Embryonic facial prominence (tissue), 1 donor: ENCODE results near the gene NNMT.

ENCODE experiments used
- DNase-seq: peaks from one replicate; pipeline ENCODE4 v3.0.0-alpha.2; 2016; ENCODE audit errors: extremely low spot score

Gene NNMT

DNA sequence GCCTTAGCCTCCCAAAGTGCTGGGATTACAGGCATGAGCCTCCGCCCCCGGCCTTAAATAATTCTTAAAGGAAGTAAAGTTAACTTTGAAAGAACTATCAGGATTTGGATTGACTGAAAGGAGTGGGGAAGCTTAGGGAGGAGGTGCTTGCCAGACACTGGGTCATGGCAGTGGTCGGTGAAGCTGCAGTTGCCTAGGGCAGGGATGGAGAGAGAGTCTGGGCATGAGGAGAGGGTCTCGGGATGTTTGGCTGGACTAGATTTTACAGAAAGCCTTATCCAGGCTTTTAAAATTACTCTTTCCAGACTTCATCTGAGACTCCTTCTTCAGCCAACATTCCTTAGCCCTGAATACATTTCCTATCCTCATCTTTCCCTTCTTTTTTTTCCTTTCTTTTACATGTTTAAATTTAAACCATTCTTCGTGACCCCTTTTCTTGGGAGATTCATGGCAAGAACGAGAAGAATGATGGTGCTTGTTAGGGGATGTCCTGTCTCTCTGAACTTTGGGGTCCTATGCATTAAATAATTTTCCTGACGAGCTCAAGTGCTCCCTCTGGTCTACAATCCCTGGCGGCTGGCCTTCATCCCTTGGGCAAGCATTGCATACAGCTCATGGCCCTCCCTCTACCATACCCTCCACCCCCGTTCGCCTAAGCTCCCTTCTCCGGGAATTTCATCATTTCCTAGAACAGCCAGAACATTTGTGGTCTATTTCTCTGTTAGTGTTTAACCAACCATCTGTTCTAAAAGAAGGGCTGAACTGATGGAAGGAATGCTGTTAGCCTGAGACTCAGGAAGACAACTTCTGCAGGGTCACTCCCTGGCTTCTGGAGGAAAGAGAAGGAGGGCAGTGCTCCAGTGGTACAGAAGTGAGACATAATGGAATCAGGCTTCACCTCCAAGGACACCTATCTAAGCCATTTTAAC lies at the start of gene NNMT:
NNMT (plus strand) TSS at position 724 of the 929 bp plus-strand sequence; CDS start at position 882, 158 bp downstream.
- DNase-seq, result peak; percentile 38

GRCh38 chr11:114247070-114247789 lies 49.0 kb upstream of the NNMT start:
- DNase-seq, result no peak

- DNase-seq, result no peak
Measured at GRCh38 chr11:114250180-114250579, 46.0 kb upstream of the NNMT start.

DNA sequence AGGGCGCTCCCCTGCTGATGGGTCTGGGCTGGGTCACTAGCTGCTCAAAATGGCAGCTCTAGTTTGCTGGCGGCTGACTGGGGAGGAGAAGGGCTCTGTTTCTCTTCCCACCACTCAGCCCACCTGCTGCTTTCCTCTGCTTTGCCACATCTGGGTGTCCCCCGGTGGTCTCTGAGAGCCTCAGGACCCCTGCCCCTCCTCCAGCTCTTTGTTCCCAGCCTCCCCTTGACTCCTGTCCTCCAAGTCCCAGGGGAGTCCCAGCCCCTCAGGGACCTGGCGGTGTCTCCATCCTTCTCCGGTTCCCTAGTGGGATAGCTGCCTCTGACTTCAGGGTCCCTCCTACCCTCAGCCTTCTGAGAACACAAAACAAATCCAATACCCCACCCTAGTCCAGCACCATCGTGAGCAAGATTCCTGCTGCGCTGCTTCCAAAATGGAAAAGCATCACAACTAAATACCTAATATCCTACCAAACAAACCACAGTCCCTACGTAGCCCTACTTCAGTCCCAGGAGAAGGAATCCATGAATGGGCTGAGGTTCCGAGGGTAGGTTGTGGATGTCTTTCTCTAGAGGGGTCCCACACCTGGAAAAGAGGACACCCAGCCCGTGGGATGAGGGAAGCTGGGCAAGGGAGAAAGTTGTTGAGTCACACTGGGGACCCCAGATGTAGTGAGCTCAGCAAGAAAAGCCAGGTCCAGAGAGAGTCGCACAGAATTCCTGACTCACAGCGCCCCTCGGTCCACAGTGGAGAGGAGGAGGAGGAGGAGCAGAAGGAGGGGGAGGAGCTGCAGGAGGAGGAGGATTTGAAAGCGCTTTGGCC lies 45.0 kb upstream of the NNMT start:
- no peak for DNase-seq

- DNase-seq, result no peak
Measured at GRCh38 chr11:114251815-114252337, 44.3 kb upstream of the NNMT start.

DNA sequence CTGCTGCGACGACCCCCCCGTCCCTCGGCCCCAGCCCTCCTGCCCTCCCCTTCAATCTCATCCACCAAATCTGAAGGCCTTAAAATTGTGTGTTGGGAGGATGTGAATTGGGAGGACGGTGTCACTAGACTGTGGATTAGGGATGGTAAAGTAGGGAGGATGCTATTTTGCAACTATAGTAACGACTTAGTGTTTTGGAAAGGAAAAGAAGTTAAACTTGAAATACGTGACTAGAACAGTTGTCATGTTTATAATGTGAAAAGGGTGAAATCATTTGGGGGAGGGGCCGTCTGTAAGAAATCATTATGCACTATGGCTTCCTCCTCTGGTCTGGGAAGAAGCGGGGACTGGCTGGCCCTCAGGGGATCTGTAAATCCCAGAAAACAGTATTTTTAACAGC lies 43.4 kb upstream of the NNMT start:
- peak; percentile 47 for DNase-seq

- DNase-seq, result no peak
Measured at GRCh38 chr11:114253771-114254170, 42.4 kb upstream of the NNMT start.

DNA sequence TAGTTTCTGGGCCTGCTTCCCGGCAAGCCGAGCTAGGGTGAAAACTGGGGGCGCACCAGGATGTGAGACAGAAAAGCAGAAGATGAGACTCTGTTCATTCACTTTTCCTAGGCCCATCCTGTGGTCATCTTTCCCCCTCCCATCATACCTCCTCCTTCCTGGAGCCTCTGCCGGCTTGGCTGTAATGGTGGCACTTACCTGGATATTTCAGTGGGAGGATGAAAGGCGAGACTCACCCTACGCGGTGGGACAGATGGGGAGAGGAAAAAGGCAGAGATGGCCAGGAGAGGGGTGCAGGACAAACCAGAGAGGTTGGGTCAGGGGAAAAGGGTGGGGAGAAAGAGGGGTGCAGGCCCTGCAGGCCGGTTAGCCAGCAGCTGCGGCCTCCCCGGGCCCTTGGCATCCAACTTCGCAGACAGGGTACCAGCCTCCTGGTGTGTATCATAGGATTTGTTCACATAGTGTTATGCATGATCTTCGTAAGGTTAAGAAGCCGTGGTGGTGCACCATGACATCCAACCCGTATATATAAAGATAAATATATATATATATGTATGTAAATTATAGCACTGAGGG lies 41.5 kb upstream of the NNMT start:
- no peak for DNase-seq

GRCh38 chr11:114255289-114255688 lies 40.9 kb upstream of the NNMT start:
- DNase-seq, result no peak

- no peak for DNase-seq
Measured at GRCh38 chr11:114256176-114256966, 39.8 kb upstream of the NNMT start.

DNA sequence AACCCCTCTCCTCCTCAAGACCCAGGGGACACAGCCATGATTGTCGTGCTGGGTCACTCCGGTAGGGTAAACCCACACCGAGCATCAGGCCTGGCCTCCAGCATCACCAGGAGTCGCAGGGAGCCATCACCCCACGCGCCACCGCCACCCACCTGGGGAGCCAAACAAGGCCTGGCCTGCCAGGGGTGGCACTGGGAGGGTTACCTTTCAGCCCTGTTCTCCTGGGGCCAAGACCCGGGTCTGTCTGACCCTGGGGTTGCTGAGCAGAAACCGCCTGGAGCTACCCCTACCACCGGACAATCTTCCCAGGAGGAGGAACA lies 39.3 kb upstream of the NNMT start:
- DNase-seq, result no peak

- no peak for DNase-seq
Measured at GRCh38 chr11:114257621-114258558, 38.3 kb upstream of the NNMT start.

DNA sequence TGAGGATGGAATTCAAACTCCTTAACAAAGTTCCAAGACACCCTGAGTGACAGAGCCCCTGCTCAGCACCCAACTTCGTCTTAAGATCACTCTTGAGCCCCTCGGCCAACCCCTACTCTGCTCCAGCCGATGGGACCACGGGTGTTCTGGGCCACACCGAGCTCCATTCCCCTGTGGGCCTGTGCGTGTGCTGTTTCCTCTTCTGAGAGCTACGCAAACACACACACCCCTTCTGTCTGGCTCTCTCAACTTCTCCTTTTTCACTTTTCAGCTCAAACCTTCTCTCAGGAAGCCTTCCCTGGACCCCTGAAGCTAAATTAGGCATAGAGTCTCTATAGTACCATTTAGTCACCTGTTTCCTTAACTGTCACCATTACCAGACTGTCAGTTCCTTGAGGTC lies 37.5 kb upstream of the NNMT start:
- no peak for DNase-seq

GRCh38 chr11:114259124-114259526 lies 37.1 kb upstream of the NNMT start:
- DNase-seq, result no peak

GRCh38 chr11:114259551-114259983 lies 36.6 kb upstream of the NNMT start:
- no peak for DNase-seq

GRCh38 chr11:114260077-114260476 lies 36.1 kb upstream of the NNMT start:
- no peak for DNase-seq

GRCh38 chr11:114260483-114260882 lies 35.7 kb upstream of the NNMT start:
- DNase-seq, result no peak

DNA sequence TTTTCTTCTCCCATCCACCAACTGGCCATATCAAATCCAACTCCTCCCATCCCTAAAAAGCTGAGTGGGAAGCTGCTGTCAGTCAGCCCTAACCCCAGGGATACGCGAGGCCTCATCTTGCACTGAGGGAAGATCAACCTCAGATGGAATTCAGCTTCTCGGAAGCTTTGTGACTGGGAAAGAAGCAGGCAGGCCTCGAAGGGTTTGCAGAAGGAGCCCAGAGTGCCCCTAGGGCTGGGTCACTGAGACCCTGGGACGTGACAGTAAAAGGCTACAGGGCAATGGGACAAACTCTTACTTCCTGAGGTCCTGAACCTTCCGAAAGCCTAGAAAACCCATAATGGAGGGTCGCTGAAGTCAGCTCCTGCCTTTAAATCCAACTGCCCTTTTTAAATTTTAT lies 34.4 kb upstream of the NNMT start:
- DNase-seq, result no peak

DNA sequence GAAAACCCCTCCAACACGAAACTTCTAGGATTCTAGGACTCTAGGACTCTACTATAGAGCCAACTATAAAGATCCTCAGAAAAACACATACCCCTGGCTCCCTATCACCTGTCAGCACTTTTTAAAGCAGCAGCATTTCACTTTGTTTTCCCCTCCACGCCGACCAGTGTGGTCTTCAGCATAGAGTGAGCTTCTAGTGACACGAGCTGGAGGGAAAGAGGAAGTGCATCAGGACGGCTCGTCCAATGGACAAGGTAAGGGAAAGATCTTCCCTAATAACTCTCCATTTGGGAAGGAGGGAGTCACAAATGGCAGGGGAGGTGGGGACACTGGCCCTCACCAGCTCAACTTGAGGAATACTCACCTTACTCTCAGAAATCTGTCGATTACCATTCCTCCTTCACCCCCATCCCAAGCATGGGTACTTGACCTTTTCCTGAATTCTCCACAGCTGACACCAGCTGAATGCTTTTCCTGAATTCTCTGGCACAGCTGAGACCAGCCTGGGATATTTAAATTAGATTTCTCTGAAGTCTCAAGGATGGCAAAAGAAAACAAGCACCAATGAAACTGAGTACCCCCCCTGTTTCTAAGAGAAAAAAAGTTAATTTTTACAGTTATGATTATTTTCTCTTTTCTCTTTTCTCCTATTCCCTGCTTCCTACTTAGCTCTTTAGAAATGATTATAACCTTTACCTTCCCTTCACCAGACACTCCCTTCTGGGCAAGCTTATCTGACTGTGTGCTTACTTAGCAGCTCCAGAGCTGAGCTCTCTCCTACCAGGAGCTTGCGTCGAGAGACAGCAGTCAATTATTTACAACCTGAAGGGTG lies 33.3 kb upstream of the NNMT start:
- peak; percentile 40 for DNase-seq
